Parathyroid adenoma (tissue), 2 donors: Measurements from ENCODE around the gene SLC39A1.

Source experiments
- H2AFZ ChIP-seq: fragments of 300-600 bp; sonication (generic); one replicate; pipeline ENCODE4 v1.7.0; 2017; ENCODE audit warnings: antibody characterized with exemption, mild to moderate bottlenecking
- H3K27ac ChIP-seq: fragments of 300-600 bp; sonication (generic); one replicate; pipeline ENCODE4 v1.7.0; 2017
- H3K27me3 ChIP-seq: fragments of 300-600 bp; sonication (generic); one replicate; pipeline ENCODE4 v1.7.0; 2017; ENCODE audit warnings: low read length; ENCODE audit not compliant: control insufficient read depth, insufficient read depth
- H3K36me3 ChIP-seq: fragments of 300-600 bp; sonication (generic); one replicate; pipeline ENCODE4 v1.7.0; 2017; ENCODE audit warnings: low read length; ENCODE audit not compliant: control insufficient read depth, insufficient read depth
- H3K4me1 ChIP-seq: fragments of 300-600 bp; sonication (generic); one replicate; pipeline ENCODE4 v1.7.0; 2017; ENCODE audit warnings: control low read depth
- H3K4me2 ChIP-seq: fragments of 300-600 bp; sonication (generic); one replicate; pipeline ENCODE4 v1.7.0; 2017; ENCODE audit warnings: low read length
- H3K4me3 ChIP-seq: fragments of 300-600 bp; sonication (generic); one replicate; pipeline ENCODE4 v1.7.0; 2017; ENCODE audit warnings: low read depth, low read length
- H3K79me2 ChIP-seq: fragments of 300-600 bp; sonication (generic); one replicate; pipeline ENCODE4 v1.7.0; 2017; ENCODE audit warnings: control low read depth
- H3K9ac ChIP-seq: fragments of 300-600 bp; sonication (generic); one replicate; pipeline ENCODE4 v1.7.0; 2017; ENCODE audit warnings: mild to moderate bottlenecking
- H3K9me3 ChIP-seq: fragments of 300-600 bp; sonication (generic); one replicate; pipeline ENCODE4 v1.7.0; 2017; ENCODE audit warnings: low read length; ENCODE audit not compliant: control insufficient read depth
- CTCF ChIP-seq: fragments of 300-600 bp; sonication (generic); IDR thresholded peaks from one replicate; pipeline ENCODE4 v1.7.0; 2017; ENCODE audit warnings: antibody characterized with exemption, mild to moderate bottlenecking
- donor health status: primary hyperparathyroidism.

Gene SLC39A1

GRCh38 chr1:153967107-153967999 lies 4.0 kb upstream of the SLC39A1 start, which contains the start of gene CREB3L4:
Gene CREB3L4 (plus strand): TSS chr1:153967902. CDS start chr1:153968526, 624 bp downstream.
- H2AFZ ChIP-seq: peak within 1 kb of the TSS; percentile 89

GRCh38 chr1:153963850-153964331 lies 554 bp upstream of the SLC39A1 start:
- Histone ChIP-seq H3K27ac (peak overlapping the region; percentile 86), H2AFZ (peak overlapping the region; percentile 84), H3K79me2 (peaks cover 3% of the 10 kb centered on the region), H3K4me1 (peaks cover 12% of the 10 kb centered on the region), H3K4me3 (peak overlapping the region; percentile 90), H3K27me3 (no peaks in the 10 kb centered on the region), H3K9ac (no peak overlapping the region), H3K36me3 (no peaks in the 10 kb centered on the region), H3K4me2 (peak overlapping the region; percentile 98), H3K9me3 (no peaks in the 10 kb centered on the region)
- no peak for TF ChIP-seq CTCF

More at GRCh38 chr1:153967107-153967999, 4.0 kb upstream of the SLC39A1 start, which contains the start of gene CREB3L4:
- peak; percentile 28 for TF ChIP-seq CTCF
- Histone ChIP-seq H3K36me3 (no peaks in the 10 kb centered on the region), H3K9me3 (no peaks in the 10 kb centered on the region), H3K27me3 (no peaks in the 10 kb centered on the region), H3K4me1 (peaks cover 11% of the 10 kb centered on the region), H3K9ac (no peak within 1 kb of the TSS), H3K27ac (peak within 1 kb of the TSS; percentile 88), H3K79me2 (peaks cover 3% of the 10 kb centered on the region), H3K4me3 (peak within 1 kb of the TSS; percentile 80), H3K4me2 (peak within 1 kb of the TSS; percentile 82)

GRCh38 chr1:153962088-153963029 lies 978 bp downstream of the SLC39A1 start:
- Histone ChIP-seq H3K4me1 (peaks cover 10% of the 10 kb centered on the region), H3K79me2 (peaks cover 9% of the 10 kb centered on the region), H3K4me2 (peak overlapping the region; percentile 98), H3K36me3 (no peaks in the 10 kb centered on the region), H3K27me3 (no peaks in the 10 kb centered on the region), H3K4me3 (peak overlapping the region; percentile 90), H3K27ac (peak overlapping the region; percentile 86), H3K9me3 (no peaks in the 10 kb centered on the region), H2AFZ (peak overlapping the region; percentile 84), H3K9ac (peak overlapping the region; percentile 72)
- TF ChIP-seq CTCF: no peak

GRCh38 chr1:153961421-153961820 lies 1.9 kb downstream of the SLC39A1 start:
- no peak overlapping the region for H2AFZ ChIP-seq
- no peaks in the 10 kb centered on the region for H3K9me3 ChIP-seq
- no peak overlapping the region for H3K4me3 ChIP-seq
- H3K4me1 ChIP-seq: peaks cover 16% of the 10 kb centered on the region
- TF ChIP-seq CTCF: no peak
- no peak overlapping the region for H3K4me2 ChIP-seq
- peaks cover 15% of the 10 kb centered on the region for H3K79me2 ChIP-seq
- H3K27ac ChIP-seq: no peak overlapping the region
- no peak overlapping the region for H3K9ac ChIP-seq
- H3K27me3 ChIP-seq: no peaks in the 10 kb centered on the region
- H3K36me3 ChIP-seq: no peaks in the 10 kb centered on the region
